GM18907 (cell line): ENCODE measurements around the gene ITCH.
"Not testable (repeated sequence)": the region's sequence is repeated elsewhere in the genome, so short reads cannot be mapped to it uniquely, and the experiment has no call there.

ENCODE experiments used
- ATAC-seq: cut with Tn5 transposase; IDR thresholded peaks from one replicate; pipeline ENCODE4 v1.9.1; 2021; ENCODE audit warnings: mild to moderate bottlenecking, moderate library complexity; ENCODE audit not compliant: unreplicated experiment

ITCH gene

DNA sequence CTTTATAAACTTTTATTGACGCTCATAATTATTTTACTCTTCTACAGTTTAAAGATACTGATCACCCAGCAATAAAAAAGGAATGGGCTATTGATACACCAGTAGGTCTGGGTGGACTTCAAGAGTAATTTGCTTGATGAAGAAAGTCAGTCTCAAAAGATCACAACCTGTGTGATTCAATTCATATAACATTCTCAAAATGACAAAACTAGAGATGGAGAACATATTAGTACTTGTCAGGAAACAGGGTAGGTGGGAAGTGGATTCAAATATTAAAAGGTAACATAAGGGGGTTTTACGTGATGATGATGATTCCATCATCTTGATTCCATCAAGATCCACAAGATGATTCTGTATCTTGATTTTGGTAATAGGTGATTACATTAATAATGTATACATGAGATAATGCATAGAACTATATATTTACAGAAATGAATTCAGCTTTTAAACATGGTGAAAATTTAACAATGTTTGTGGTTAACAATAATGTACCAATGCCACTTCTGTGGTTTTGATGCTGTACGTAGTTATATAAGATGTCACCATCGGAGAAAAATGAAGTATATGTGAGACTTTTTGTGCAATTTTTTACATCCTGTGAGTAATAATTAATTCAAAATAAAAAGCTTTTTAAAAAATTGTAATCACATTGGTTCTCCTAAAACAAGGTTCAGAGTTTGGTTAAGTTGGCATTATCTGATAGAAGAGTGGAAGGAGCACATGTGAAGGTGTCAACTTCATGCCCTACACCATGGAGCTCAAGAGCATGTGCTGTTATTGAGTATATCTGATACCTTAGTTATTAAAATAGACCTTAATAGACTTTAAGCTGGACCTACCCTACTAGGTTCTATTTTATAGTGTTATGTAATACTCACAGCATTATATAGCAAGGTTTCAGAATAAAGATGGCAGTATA, 86.9 kb downstream of the ITCH start:
- ATAC-seq = no peak

DNA sequence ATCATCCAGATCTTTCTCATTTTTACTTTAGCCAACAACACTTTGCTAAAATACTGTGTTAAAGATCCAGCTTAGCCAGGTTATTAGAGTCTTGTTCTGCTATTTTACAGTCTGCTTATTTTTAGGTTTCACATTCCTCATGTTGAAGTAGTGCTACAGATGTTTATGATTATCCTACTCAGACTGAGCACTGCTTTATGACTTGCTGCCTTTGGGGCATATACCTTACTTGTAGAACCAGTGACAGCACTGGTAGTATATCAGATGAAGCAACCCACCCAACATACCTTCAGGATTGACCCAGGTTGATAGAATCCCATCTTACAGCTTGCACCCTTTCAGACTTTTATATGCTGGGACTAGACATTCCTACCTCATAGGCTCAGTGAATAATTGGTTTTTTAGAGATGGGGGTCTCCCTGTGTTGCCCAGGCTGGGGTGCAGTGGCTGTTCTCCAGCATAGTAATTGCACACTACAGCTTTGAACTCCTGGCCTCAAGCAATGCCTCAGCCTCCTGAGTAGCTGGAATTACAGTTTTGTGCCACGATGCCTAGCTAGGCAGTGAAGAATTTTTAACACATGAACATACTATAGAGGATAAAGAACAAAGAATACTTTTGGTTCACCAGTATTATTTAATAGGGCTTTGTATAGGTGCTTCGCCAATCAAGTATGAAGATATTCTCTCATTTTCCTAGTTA, 89.4 kb downstream of the ITCH start:
- no peak for ATAC-seq

DNA sequence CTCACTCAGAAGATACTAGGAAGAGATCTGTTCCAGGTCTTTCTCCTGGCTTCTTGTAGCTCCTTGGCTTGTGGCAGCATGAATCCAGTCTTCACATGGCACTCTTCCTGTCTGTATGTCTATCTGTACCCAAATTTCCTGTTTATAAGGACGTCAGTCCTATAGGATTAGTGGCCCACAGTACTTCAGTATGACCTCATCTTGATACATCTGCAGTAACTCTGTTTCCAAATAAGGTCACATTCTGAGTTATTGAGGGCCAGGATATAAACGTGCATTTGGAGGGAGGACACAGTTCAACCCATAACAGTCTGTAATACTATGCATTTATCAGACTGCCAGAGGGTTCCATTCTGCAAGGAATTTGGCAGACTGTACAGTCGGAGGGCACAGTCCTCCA, 95.6 kb downstream of the ITCH start:
- no peak for ATAC-seq

DNA sequence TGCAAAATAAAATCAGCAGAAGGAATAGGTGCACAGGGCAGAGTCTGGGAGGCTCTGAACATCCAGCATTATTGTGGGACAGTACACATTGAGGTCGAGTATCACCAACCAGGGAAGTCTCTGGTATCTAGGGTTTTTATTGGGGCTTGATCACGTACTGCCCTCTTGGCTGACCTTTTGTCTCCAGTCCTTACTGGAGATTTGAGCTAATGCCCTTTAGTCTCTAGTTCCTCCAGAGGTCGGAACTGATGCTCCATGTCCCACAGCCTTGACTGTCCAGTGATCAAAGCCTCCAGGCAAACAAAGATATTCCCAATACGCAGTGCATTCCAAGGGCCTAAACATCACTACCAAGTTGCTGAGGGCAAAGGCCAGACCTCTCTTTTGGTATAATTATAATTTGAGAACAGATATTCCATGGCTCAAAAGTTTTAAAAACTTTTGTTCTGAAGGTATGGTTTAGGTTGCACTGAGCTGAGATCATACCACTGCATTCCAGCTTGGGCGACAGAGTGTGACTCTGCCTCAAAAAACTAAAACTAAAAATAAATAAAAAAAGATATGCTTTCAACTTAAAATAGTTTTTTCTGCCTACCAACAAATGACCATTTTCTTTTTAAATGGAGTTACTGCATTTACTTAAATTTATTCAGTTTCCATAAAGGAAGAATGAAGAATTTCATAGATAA, 96.3 kb downstream of the ITCH start:
- no peak for ATAC-seq

DNA sequence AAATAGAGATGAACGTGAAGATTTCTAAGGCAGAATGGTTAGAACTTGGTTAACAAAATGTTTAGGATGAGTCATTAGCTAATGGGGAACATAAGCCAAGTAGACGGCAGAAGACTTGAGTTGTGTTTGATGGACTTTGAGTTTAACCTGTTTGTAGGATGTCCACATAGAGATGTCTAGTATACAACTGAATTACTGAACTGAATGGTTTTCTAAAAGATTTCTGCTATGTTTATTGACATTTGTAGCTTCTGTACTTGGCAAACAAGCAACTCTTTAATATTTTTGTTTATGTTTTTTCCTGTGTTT, 98.7 kb downstream of the ITCH start:
- ATAC-seq = no peak

DNA sequence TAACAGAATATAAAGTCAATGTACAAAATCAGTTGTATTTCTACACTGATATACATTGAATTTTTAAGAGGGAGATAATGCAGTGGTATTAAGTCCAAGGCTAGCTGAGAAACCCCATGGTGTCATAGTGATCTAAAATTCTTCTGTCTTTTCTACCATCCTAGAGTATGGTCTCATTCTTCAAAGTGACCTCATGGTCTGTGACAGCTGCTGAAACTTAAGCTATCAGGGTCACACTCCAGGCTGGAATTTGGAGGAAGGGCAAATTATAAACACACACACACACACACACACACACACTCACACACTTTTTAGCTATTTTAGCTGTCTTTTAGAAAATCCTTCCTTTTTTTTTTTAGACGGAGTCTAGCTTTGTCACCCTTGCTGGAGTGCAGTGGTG, 105.9 kb downstream of the ITCH start:
- no peak for ATAC-seq

DNA sequence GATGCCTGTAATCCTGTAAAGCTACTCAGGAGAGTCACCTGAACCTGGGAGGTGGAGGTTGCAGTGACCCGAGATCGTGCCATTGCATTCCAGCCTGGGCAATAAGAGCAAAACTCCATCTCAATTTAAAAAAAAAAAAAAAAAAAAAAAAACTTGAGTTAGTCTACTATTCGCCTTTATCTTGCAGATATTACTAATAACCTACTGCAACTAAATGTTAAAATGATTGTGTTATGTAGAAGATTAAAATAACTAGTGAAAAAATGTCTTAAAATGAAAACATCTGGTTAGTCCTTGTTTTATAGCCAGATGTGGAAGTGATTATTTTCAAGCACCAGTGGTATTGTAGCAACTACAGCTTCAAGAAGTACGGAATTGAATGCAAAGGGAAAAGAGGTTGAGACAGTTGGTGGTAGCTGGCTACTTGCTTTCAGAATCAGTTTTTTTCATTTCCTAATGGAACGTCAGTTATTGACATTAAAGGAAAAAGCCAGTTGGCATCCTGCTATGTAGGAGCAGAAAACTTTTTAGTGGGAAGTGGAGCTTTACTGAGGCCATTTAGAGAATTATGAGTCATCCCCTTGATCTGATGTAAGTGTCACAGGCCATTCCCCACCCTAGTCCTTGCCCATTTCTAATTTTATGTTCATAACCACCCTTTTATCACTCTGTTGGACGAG, 109.3 kb downstream of the ITCH start:
- no peak for ATAC-seq

DNA sequence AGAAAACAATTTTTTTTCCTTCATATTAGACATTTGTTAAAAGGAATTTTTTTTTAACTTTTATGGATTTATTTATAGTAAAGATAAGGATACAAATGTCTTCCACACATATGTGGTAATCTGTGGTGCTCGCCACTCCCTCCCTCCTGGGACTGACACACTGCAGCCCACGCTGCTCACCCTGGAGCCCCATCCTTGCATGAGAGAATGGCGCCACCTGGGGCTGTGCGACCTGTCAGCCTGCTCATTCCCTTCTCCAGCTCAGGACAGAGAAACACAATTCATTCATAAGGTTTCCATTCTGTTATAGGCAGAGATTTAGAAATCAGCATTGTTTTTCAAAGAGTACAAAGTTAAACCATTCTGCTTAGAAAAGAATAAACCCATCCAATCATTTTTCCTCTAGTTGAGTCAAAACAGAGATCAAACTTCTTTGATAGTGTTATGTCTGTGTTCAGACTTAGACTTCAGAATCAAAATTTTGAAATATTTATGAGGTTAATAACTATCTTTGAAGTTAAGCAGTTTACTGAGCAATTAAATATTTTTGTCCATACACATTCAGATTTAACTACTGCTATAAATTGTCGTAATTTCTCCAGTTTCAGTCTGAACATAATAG, 110.3 kb downstream of the ITCH start:
- no peak for ATAC-seq

DNA sequence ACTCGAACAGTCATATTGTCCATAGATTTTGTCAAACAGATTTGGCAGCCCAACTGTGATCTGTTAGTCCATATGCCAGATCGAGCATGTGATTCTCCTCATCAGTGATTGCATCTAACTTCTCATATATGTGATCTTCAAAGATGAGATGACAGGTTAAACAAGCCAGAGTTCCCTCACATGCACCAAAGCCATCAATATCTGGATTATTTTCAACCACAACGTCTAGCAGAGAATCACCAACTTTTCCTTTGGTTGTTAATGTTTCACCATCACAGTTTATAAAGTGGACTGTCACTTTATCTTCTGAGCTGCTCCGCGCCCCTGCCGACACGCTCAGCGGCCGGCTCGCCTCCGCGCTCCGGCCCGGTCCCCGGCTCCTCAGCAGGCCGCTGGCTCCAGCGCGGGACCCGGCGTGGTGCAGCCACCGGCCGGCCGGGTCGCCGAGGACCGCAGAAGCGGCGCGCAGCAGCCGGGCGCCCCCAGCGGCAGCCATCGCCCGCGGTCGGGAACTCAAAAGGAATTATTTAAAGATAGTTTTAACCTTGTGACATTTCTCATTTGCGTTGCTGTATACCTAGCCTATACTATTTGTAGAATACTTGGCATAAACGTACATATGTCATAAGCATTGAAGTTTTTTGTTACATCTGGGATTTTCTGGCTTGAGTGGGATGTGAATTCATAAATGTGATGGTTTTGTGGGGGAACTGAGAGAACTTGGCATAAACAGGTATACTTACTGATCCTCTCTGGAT, 113.1 kb downstream of the ITCH start:
- no peak for ATAC-seq

DNA sequence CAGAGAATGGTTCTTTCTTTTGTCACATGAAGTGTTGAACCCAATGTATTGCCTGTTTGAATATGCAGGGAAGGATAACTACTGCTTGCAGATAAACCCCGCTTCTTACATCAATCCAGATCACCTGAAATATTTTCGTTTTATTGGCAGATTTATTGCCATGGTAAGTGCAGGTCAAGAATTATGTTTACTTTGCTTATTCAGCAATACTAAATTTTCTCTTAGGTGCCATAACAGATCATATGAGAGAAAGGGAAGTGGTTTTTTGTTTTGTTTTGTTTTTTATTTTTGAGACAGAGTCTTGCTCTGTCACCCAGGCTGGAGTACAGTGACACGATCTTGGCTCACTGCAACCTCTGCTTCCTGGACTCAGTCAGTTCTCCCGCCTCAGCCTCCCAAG, 116.6 kb downstream of the ITCH start:
- ATAC-seq = no peak

DNA sequence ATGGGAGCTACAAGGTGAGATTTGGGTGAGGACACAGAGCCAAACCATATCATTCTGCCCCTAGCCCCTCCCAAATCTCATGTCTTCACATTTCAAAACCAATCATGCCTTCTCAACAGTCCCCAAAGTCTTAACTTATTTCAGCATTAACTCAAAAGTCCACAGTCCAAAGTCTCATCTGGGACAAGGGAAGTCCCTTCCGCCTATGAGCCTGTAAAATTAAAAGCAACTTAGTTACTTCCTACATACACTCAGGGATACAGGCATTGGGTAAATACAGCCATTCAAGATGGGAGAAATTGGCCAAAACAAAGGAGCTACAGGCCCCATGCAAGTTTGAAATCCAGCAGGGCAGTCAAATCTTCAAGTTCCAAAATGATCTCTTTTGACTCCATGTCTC, 119.1 kb downstream of the ITCH start:
- not testable (repeated sequence) for ATAC-seq

DNA sequence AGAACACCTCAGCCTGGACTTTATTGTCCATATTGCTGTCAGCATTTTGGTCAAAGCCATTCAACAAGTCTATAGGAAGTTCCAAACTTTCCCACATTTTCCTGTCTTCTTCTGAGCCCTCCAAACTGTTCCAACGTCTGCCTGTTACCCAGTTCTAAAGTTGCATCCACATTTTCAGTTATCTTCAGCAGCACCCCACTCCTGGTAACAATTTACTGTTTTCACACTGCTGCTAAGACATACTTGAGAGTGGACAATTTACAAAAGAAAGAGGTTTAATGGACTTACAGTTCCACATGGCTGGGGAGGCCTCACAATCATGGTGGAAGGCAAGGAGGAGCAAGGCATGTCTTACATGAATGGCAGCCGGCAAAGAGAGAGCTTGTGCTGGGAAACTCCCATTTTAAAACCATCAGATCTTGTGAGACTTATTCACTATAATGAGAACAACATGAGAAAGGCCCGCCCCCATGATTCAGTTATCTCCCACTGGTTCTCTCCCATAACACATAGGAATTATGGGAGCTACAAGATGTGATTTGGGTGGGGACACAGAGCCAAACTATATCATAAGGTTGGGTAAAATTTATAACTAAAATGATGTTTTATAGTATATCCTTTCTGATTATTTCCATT, 120.6 kb downstream of the ITCH start:
- not testable (repeated sequence) for ATAC-seq

DNA sequence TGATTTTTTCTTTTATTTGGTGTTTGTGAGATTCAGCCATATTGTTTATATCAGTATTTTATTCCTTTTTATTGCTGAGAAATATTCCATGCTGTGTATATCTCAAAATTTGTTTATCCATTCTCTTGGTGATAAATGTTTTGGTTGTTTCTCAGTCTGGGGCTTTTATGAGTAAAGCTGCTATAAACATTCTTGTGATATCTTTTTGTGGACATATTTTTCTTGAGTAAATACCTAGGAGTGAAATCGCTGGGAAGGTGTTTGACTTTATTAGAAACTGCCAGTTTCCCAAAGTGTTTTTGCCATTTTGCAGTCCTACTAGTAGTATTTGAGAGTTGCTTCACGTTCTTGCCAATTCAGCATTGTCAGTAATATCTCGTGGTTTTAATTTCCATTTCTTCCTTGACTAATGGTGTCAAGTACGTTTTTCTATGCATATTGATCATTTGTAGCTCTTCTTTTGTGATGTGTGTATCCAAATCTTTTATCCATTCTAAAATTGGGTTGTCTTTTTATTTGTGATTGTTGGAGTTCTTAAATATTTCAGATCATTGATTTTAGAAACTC, 122.1 kb downstream of the ITCH start:
- no peak for ATAC-seq

DNA sequence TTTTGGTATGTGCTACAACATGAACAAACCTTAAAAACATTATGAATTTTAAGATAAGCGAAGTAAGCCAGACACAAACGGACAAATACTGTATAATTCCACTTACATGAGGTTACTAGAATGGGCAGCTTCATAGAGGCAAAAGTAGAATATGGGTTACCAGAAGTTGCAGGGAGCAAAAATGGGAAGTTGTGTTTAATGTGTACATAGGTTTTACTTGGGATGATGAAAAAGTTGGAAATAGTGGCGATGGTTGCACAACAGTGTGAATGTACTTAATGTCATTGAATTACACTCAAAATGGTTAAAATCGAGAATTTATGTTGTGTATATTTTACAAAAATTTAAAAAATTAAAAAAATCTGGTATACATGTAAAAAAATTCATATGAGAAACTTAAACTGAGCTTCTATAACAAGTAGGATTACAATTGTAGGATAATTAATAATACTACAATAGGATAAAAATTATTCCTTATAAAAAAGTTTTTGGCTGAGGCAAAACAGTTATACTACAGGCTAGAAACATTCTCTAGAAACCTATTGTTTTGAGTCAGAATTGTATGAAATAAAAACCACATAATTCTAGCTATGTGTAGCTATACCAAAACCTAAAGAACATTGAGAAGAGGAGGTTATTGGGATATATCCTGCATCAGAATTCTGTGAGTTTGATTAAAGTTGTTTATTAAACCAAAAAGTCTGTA, 128.3 kb downstream of the ITCH start:
- ATAC-seq = no peak

DNA sequence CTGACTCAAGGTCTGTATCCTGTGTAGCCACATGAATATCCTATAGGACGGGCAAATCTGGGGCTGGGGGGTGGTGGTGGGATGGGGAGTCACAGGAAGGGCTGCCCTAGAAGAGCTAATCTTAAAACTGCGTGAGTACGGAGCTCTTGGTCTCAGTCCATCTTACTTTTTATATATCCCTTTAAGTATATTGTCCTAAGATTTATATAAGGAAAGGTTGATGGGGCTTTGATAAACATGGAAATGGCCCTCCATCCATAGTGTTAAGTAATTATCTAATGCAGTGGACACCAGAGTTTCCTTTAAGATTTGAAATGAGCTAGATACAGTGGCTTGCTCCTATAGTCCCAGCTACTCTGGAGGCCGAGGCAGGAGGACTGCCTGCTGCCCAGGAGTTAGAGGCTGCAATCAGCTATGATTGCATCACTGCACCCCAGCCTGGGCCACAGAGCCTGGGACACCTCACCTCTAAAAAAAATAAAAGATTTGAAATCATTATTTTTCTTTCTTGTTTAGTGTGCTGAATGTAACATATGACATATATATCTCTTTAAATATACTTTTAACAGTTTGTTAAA, 128.9 kb downstream of the ITCH start:
- no peak for ATAC-seq

DNA sequence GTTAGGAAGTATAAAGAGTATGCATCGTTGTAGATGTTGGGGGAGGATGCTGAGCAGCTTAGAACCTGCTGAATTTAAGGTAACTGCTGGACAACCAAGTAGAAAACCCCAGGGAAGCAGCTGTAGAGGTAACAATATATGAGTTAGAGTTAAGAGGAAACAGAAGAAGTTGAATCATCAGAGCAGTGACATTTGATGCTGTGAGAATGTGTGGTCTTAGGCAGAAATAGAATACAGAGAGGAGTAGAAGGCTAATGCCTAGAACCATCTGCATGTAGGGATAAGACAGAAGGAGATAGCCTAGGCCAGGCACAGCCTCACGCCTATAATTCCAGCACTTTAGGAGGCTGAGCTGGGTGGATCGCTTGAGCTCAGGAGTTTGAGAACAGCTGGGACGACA, 130.6 kb downstream of the ITCH start:
- no peak for ATAC-seq

DNA sequence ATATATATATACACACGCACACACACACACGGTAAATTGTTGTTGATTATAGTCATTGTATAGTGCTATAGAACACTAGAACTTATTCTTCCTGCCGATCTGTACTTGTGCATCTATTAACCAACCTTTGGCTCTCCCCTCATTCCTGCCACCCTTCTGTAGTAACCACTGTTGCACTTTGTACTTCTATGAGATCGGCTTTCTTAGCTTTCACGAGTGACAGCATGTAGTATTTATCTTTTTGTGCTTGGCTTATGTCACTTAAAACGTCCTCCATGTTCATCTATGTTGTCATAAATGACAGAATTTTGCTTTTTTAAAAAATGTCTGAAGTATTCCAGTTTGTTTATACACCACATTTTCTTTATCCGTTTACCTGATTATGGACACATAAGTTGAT, 132.2 kb downstream of the ITCH start:
- ATAC-seq = no peak

DNA sequence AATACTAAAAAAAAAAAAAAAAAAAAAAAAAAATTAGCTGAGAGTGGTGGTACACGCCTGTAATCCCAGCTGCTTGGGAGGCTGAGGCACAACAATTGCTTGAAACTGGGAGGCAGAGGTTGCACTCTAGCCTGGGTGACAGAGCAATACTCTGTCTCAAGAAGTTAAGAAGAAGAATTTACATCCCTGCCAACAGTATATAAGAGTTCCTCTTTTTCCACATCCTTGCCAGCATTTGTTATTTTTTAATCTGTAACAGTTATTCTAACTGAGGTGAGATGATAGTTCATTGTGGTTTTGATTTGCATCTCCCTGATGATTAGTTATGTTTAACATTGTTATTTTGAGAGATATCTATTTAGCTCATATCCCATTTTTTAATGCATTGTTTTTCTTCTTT, 132.8 kb downstream of the ITCH start:
- ATAC-seq = no peak
